Measurements from ENCODE around the gene NRDC.

- TF ChIP-seq CTCF (IDR thresholded peaks at IDR 0.05; ENCODE audit: low read length) (no peak), EZH2 (optimal IDR thresholded peaks at IDR 0.05; ENCODE audit: low read depth, low read length) (no peak), EZH2phosphoT487 (IDR thresholded peaks at IDR 0.05; ENCODE audit: low read length) (no peak)
Observed at GRCh38 chr1:51878308-51878615, 265 bp downstream of the NRDC start.
